HG03460 (cell line): ENCODE measurements around the gene SLC22A3.
A peak's percentile ranks its signal among the peaks of the same experiment; 100 is the strongest.
"Not testable (repeated sequence)": the region's sequence is repeated elsewhere in the genome, so short reads cannot be mapped to it uniquely, and the experiment has no call there.

ENCODE experiments used
- ATAC-seq: cut with Tn5 transposase; IDR thresholded peaks from one replicate; pipeline ENCODE4 v1.9.1; 2021; ENCODE audit not compliant: unreplicated experiment

The SLC22A3 gene

DNA sequence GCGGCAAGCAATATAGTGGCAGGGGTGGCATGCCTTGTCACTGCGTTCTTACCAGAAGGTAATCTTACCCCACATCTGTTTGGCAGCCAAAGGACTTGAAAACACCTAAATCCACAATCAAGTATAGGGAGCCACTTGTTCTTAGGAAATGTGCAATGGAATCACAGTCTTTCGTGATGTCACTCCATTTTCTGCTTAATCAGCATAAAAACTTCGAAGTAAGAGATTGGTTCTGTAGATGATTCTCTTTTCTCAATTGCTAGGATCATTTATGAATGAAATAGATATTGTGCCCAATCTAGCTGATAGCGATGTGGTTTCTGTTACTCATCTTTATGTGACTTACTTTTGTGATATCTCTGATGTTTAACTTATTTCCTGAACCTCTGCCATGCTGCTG, 89.0 kb downstream of the SLC22A3 start:
- no peak for ATAC-seq

DNA sequence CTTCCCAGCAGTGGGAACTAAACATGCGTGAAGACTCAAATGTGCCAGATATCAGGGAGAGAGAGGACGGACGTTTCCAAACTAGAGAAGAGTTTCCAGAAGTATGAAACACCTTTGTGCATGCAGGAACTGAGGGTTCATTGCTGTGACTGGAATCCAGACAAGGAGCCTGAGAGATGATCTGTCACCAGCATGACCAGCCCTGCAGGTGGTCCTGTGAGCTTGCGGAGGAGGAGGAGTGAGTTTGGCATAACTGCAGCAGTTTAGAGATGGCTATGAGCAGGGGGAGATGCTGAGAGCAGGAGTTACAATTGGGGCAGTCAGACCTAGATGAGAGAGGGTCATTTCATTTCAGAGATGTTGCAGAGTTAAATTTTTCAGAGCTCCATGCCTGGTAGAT, 89.6 kb downstream of the SLC22A3 start:
- no peak for ATAC-seq

DNA sequence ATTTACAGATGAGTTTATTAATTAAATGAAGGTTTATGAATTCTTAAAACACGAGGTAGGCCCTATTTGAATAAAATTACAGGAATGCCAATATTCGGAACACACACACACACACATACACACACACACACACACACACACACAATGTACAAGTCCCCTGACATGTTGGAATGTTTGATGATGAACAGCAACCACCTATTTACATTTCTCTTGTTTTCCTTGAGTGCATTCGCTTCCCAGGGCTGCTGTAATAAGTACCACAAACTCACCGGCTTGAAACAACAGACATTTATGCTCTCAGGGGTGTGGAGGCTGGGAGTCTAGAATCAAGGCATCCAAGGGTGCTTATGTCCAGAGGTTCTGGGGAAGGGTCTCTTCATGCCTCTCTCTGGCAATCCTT, 90.3 kb downstream of the SLC22A3 start:
- no peak for ATAC-seq

DNA sequence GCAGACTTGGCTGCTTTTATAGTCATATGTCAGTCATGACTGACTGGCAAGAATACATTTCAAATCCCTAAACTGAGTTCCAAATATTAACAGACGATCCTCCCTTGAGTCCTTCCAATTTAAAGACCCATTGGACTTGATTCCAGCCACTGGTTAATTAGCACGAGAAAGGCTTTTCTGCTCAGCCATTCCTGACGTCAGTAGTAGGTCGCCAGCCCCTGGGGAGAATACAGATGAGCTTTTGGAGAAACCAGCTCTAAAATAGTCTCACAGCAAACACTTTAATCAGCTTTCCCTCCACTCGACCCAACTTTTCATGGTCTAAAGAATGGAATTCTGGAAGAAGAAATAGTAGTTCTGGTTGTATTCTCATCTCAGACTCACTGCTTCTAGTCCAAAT, 91.6 kb downstream of the SLC22A3 start:
- no peak for ATAC-seq

DNA sequence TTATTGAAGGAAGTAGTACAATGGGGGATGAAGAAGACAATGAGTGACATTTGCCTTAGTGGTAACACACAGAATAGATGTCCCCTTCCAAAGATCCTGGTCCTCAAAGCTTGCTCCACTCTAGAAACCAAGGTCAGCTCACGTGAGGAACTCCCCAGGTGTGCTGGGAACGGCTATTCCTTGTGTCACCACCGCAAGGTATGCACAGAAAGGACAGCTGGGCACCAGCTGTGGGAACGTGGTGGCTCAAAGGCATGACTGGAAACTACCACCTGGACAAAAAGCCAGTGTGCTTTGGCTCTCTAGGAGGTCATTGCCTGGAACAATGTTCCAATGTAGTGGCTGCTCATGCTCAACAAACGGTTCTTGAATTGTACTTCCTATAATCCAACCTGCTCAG, 94.0 kb downstream of the SLC22A3 start:
- no peak for ATAC-seq

DNA sequence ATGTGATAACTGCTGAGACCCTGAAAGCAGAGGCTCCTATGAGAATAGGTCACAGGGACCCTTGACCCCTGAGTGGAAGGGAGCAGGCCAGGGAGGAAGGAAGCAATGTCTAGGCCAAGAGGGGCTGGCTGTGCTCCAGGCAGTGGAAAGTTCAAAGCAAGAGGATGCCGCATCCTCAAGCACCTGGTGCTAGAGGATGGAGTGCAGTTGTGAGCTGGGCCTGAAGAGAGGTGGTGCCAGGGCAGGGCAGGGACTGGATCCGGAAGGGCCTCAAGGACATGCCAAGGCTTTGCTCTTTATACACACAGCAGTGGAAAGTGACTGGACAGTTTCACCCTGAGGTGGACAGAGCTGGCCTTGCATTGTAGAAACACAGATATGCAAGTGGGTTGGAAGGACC, 97.0 kb downstream of the SLC22A3 start:
- no peak for ATAC-seq

DNA sequence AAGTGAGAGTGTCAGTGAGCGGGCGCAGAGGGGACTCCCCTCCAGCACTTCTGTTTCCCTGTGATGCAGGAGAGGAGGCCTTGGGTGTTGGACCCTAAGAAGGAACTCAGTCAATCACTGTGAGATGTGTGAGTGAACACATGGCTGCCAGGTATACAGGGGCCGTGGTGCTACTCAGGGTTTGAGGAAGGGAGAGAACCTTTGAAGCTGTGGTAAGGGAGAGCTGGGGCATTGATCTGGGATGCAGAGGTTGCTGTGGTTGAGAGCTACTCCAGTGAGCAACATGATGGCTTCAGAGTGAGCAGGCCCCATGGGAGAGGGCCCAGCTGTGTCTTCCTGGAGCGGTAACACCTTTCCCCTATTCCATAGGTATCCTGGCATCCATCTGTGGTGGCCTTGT, 99.2 kb downstream of the SLC22A3 start:
- ATAC-seq = no peak

DNA sequence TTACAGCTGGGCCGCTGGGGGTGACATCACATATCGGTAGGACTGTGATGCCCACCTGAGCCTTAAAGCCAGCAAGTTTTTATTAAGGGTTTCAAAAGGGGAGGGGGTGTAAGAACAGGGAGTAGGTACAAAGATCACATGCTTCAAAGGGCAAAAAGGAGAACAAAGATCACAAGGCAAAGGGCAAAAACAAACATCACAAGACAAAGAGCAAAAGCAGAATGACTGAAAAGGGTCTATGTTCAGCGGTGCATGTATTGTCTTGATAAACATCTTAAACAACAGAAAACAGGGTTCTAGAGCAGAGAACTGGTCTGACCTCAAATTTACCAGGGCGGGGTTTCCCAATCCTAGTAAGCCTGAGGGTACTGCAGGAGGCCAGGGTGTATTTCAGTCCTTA, 101.6 kb downstream of the SLC22A3 start:
- ATAC-seq = not testable (repeated sequence)

DNA sequence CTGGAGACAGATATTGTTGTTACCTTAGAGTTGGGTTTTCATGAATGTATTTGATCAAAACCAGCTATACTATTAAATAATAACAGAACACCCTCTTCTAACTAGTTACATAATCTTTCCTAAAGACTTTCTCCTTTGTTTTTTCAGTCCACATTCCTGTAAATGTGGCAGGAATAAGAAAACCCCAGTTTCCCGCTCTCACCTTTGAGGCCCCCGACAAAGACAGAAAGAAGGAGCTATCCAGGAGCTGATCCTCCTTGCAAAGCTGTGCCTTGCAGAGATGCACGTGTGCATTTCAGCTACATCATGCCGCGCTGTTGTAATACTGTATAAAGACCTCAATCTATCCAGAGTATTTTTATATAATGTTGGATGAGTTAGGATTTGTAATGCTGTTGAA, 102.7 kb downstream of the SLC22A3 start:
- no peak for ATAC-seq

DNA sequence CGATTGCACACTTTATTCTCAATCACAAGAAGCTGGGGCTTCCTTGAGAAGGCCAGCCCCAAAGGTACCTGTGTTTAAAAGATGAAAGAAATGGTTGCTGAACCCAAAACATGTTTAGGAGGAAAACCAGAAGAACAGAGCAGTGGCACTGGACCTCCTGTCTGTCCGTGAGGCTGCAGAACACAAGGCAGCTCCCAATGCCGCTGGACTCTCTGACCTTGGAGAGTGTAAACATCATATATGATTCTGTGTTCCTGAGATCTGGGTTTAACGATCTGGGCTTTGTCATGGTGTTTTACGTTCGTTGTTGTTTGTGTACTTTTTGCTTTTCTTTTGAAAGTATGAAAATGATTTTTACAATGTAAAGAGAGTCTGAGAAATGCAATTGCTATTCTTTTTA, 106.1 kb downstream of the SLC22A3 start:
- ATAC-seq = no peak

DNA sequence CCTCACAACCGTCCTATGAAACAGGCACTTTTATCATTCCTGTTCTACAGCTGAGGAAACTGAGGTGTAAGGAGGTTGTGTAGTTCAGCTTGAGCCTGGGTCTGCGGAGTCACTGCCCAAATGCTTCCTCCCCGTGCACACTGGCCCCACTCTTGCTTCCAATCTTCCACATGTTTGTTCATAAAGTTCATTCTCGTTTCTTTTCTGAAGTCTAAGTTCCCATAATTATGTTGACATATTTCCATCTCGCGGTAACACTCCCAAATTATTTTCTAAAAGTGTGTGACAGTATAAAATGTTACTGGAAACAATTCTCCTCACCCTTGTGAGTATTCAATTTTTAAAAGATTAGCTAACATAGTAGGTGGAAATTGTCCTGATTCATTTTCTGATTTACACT, 106.9 kb downstream of the SLC22A3 start:
- ATAC-seq = no peak

DNA sequence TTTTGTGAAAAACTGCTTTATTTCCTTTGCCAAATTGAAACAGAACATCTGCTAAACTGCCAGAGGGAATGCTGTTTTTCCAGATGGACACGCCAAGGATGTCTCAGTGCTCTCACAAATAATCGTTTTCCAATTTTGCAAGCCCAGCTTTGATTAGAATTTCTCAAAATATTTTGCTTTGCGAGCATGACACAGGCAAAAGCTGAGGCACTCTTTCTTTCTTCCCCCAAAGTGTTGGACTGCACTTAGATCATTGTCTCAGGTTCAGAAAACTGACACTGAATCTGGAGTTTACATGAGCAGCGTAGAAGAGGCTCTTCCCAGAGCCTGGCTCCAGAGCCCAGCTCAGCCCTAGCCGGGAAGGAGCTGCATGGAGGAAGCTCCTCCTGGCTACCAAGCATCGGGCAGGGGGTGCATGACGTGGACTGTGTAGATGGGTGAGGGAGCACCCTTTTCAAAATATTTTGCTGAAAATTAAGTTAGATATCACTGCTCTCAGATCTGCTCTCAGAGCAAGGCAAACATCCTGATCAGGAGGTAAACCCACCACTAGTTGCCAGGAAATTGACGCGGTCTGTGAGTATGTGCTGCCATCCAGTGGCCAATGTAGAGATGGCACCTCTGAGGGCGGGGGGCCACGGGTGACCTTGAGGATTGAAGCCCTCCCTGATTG, 107.5 kb downstream of the SLC22A3 start:
- peak; percentile 78 for ATAC-seq

DNA sequence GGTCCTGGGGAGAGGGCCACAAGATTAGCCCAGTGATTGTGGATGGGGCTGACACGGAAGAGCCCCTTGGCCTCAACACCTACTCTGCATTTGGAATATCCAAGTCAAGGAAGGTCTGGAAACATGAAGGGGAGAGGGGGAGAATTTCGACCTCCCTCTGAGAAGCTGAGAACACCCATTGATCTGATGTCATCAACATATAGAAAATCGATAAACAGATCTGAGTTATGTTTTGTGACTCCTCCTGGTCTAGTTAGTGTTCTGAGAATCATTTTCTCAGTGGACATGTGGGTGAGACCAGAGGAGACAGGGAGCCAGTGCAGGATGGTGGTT, 108.0 kb downstream of the SLC22A3 start:
- no peak for ATAC-seq

DNA sequence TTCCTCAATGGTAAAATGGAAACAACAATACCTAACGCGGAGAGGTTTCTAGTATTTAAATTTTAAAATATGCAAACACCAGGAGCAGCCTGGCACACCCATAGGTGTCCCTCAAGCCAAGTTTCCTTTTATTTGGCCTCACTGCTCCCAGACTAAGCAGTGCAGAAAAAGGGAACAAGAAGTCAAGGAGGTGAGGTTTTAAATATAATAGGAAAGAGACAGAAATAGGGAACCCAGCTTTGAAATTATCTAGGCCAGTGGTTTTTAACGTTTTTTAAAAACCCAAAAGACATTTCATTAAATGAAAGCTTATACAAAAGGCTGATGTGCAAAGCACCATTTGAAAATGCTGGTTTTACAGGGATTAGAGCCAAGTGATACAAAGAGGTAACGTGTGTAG, 109.6 kb downstream of the SLC22A3 start:
- ATAC-seq = no peak

DNA sequence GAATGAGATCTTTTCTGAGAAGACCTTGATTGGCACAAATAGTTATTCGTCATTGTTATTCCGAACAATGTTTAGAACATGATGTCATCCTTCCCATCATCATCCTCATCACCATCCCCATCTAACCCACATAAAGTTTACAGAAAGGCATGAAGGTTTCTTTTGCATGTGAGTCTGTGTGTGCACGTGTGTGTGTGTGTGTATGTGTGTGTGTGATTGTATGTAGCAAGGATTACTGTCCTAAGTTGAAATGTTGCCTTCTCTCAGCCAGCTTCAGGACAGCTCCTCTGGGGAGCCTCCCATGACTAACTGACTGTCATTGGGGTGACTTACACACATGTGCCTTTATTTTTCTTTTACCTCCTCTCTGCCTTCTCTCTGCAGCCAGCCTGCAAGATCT, 113.5 kb downstream of the SLC22A3 start:
- ATAC-seq = no peak

DNA sequence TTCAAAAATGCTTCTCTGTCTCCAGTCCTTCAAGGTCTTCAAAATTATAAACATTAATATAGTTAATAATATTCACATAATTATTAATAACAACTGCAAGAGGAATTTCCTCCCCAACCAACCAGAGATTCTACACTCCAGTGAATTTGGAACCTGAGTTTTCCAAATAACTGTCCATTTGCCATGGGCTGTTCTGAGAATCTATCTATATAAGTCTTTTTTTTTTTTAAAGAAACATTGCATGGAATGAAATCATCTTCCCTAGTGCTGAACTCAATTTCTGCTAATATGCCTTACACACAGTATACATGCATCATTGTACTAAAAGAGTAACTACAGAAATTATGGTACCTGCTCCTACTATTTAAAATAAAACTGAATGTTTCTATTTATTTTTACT, 113.9 kb downstream of the SLC22A3 start:
- ATAC-seq = no peak

DNA sequence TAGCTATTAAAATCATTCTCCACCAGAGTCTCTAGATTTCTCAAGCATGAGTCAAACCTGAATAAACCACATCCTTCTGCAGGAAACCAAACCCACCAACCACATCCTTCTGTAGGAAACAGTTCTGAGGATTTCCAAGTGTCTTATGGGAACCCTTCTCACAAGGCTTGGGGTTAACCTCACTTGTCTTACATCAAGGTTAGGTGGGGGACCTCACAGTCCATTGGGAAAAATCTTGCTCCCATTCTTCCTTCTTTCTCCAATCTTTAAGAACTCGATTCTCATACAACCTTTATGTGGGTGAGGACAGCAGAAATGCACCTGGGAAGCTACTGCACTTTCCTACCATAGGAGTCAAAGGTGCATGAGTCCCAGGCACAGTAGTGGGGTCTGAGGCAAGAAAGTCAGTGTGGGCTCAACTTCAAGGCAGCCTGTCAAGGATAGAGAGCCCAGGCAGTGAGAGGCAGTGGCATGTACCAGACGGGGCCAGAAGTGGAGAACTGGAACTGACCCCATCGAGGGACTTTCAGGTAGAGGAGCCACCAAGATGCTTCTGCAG, 114.5 kb downstream of the SLC22A3 start:
- peak; percentile 97 for ATAC-seq

DNA sequence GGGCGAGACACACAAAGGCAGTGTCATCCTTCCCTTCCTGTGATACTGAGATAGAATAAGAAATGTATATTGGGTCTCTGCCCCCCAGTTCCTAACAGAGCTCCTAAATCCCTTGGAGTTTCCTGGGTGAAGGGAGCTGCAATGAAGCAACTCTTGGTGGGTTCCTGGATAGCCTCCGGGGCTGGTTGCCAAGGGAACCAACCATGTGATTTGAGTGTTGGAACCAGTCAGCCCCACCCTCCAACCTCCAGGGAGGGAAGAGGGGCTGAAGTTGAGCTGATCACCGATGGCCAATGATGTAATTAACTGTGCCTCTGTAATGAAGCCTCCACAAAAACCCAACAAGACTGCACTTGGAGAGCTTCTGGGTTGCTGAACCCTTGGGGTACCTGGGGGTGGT, 116.6 kb downstream of the SLC22A3 start:
- no peak for ATAC-seq

DNA sequence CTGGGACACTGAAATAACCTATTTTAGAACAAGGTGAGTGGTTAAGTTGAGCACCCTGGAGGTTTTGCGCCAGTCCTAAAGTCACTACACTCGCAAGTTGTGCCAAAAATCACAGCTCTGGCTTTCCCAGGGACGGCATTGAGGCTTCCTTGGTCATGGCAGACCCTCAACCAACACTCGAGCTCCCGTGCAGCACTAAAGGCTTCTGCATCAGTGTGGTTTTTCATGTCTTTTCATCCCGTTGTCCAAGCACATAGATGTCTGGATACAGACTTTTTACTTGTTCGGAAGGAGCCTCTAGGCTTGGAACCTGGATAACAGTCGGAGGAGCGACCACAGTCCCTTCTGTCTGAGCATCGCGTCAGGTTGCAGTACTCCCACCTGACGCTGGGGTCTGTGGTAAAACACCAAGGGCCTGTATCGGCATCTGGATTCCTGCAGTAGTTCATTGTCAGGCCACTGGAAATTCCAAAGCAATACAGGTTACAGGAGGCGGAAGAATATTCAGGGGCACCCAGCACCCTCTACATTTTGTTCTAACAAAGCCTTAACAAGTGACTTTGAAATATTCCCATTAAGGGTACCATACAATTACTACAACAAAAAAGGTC, 119.2 kb downstream of the SLC22A3 start:
- ATAC-seq = not testable (repeated sequence)

DNA sequence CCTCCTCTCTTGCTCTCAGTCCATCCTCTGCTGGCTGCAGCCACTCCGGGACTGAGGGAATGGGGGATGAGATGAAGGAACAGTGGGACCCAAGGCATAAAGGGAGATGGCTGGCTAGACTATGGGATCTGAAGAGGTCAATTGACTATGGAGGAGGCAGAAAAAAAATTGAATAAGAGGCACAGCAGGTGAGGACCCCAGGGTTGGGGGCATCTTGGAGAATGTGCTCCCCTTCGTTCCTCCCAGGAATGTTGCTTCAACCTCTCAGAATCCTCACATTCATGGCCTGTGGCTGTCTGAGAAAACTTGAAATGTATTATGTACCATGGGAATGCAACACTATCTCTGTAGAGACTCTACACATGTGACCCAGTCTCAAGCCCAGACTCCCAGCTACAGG, 121.0 kb downstream of the SLC22A3 start:
- ATAC-seq = no peak

DNA sequence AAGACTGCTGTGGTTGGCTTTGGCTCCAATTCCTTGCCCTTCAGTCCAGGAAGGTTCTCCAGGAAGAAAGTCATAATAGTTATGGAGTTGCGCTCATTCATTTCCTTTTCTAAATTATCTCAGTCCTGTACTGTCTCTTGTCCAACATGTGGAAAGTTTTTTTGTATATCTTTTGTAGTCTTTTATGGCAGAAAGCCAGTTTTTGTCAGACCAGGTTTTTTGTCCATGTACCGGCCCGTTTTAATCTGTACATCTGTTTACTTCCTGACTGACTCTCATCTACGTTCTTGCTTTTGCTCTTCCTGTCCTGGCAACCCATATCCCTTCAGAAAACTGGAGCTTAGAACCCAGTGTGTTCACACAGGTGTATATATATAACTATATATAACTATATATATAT, 127.9 kb downstream of the SLC22A3 start:
- not testable (repeated sequence) for ATAC-seq

DNA sequence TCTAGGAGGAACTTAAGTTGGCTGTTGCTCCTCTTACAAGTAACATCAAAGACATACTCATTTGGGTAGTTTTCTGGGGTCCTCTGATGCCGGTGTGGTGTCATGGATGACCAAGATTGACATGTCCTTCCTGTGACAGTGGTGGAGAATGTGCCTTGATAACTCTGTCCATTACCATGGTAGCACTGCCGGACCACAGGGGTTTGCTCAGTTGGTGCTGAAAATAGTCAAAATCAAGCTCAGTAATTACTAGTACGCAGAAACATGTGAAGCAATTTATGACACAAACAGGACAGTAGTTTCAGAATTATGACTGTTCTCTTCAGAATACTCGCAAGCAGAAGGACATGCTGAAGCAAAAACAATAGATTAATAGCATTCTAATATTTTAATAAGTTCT, 128.9 kb downstream of the SLC22A3 start:
- ATAC-seq = not testable (repeated sequence)

DNA sequence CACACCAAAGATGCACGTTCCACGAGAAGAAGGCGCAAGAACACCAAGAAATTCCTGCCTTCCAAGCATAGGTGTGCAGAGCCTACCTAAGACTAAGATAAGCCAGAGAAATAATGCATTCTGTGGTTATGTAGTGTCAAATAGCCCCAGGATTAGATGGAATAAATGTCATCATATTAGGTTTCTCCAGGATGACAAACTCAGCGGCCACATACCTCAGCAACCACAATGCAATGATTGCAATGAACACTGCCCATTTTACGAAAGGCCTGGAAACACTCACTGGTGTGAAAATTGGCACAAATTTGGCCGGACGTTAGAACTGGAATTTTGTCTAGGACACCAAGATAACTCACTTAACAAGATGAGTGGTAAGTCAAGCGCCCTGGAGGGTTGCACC, 129.7 kb downstream of the SLC22A3 start:
- ATAC-seq = no peak
